GM21526 (cell line): Measurements from ENCODE around the gene PVALB.
"Not testable (repeated sequence)": the region's sequence is repeated elsewhere in the genome, so short reads cannot be mapped to it uniquely, and the experiment has no call there.

Experiments
- ATAC-seq: cut with Tn5 transposase; IDR thresholded peaks from one replicate; pipeline ENCODE4 v1.9.1; 2021; ENCODE audit warnings: moderate library complexity; ENCODE audit not compliant: unreplicated experiment, low FRiP score

PVALB gene

DNA sequence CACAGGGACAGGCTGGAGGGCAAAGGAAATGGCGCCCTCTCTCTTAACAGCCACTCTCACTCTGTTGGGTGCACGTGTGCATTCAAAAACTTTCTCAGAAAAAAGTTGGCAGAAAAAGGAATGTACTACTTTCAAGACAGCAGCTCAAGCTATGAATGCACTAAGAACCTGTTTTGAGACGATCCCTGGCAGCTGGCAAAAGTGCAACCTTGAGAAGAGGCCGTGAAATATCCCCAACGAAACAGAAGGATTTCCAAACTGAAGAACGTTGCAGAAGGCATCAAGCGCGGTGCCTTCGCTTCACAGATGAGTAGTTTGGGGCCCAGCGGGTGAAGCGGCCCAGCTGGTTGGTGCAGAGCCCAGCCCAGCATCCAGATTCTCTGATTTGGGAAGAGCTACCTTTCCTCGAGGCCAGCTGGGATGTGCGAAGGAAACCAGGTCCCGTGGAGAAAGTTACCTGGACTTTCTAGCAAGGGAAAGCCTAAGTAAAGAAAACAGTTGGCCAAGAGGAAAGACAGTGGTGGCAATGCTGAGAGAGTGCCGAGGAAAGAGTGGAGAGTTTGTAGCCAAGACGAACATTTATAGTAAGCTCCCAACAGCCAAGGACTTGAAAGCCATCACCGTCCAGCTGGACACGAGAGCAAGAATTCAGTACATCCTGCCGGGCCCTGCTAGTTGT is 57.2 kb downstream of the PVALB start:
- ATAC-seq = no peak

DNA sequence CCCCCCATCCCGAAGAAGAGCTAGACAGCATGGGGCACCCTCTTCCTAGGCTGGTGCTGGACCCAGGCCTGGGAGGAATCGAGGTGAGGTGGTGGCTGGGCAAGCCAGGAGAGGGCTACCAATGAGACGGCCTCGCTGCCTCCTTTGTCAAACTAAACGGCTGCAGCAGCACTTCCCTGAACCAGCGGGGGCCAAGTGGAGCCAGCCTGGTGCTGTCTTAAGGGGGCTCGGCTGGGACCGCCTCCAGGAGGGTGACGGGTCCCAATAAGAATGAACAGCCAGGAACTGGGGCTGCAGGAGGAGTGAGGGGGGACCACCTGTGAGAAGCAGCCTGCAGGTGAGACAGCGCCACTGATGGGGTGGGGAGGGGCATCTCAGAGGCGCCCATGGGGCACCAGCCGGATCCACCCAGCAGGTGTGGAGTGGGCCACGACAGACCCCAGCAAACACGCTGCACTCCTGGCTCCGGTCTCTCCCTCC is 58.0 kb downstream of the PVALB start:
- no peak for ATAC-seq

DNA sequence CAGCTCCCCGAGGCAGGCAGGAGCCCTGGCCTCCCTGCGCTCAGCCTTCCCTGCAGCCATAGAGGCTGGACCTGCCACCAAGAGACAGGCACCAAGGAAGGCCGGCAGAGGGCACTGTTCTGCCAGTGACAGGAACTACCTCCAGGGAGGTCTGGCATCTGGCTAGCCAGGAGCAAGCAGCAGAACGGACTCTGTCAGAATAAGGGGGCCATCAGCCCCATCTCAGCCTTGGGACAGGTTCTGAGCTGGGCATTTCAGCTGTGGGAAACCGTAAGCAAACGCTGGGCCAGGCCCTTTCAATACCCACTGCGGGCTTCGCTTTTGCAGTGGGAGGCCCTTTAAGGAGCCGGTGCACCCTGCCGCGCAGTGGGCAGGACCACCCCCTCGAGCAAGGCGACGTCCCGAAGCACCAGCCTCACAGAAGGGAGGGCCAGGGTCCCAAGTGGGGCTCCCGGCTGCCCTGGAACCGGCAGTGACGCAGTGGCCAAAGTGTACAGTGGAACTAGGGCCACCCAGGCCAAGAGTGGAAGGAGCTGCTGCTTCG is 59.1 kb downstream of the PVALB start:
- no peak for ATAC-seq

DNA sequence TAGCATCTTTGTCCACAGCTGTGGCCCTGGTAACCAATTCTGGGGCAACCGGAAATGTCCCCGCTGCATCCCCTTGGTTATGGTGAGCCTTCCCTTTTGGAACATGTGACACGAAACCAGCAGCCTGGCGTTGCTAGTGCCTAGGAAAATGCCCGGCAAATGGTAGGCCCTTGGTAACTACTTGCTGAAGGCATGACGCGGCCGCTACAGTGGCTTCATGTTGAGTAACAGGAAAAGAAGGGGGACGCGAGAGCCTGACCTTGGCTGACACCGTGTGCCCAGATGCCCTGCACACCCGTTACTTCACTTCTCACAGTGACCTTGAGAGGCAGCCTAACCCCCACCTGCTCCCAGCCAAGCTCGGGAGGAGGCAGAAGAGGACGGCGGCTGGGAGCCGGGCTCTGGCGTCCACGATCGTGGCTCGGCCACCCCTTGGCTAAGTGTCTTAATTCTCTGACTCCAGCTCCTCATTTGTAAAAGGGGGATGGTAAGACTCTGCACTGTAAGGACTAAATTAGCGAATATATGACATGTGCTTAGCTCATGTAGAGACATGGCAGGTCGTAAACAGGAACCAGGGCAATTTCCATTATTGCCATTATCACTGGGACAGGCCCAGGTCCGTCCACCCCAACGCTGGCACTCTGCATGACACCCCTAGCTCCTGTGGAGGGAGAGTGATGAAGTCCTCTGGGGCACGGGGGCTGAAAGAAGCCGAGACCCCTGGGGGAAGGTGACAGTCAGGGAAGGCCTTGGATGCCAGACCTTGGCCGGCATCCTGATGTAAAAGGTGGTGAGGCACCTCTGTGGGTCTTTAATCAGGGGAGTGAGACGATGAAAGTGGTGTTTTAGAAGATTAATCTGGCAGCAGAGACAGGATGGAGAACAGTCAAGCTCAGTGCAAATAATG is 59.8 kb downstream of the PVALB start:
- ATAC-seq = no peak

DNA sequence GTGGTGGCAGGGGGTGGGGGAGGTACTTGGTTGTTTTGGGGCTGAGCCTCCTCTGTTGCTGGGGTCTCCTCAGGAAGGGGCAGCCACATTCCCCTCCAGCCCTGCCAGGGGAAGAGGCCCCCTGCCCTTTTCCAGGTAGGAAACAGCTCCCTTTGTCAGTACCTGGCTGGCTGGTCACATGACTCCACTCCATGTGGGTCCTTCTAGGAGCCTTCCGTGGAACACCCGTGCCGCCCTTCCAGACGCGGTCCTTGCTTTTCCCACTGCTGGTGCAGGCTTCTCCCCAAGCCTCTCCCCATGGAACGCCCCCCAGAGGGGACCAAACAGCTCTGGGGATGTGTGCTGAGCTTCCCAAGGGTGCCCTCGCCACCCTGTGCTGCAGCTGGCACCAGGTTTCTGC is 60.8 kb downstream of the PVALB start:
- no peak for ATAC-seq

DNA sequence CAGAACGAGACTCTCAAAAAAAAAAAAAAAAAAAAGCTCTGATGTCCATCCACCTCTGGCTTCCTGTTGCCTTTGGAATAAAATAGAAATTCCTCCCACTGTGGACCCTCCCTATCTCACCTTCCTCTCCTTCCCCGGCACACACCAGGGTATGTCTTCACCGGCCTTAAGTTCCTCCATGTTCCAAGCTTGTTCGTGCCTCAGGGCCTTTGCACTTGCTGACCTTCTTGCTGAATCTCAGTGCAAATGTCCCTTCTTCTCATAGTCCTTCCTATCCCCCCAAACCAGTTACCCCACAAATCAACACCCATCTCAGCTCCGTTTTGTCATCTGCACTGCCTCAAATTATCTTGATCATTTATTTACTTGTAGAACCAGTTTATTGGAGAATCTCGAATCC is 61.5 kb downstream of the PVALB start:
- ATAC-seq = no peak

DNA sequence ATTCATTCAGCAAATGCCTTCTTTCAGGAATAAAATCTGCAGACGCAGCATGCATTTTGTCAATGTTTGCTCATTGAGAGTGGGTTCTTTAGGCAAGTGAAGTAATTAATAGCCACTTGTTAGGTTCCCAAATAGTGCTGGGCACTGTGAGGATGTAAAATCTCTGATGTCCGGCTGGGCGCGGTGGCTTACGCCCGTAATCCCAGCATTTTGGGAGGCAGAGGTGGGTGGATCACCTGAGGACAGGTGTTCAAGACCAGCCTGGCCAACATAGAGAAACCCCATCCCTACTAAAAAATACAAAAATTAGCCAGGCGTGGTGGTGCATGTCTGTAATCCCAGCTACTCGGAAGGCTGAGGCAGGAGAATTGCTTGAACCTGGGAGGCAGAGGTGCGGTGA is 62.0 kb downstream of the PVALB start:
- ATAC-seq = not testable (repeated sequence)

DNA sequence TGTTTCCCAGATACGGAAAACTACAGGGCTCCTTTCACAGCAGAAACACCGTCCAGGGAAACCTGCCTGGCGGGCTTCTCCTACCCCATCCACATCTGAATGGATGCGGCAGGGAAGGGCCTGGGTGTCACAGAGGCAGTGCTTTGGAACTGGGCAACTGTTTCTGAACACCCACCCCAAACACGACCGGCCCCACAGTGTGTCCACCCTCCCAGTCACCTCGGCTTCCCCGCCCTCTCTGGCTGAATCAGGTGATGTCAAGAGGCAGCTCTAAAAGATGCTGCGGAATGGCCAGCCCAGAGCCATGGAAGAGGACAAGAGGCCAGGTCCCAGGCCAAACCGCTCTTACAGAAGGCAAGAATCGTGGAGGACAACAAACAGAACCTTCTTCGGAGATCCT is 62.9 kb downstream of the PVALB start:
- no peak for ATAC-seq

DNA sequence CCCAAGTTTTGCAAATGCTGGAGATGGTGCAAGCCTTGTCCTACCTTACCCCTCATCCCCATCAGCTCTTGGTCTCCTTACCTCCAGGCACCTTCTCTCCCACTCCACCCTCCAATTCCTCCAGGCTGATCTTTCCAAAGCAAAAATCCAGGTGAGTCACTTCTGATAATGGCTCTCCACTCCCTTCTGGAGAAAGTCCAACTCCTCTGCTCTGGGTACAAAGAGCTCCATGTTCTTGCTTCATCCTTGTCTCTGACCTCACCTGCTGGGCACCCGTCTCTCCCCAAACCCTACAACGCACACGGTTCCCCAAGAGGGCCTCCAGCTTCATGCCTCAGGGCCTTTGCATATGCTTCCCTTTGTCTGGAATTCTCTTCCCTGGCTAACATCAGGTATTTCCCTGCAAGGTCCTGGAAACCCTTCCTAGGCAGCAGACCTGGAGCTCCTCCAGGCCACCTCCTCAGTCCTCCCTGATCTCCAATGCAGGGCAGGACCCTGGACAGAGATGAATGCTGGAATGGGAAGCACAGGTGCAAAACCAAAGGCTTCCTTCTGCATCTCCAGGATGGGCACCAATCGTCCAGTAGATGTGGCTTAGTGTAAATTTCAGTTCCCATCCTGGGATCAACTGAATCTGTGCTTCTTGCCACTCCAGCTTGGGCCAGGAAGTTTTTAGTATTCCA is 63.6 kb downstream of the PVALB start:
- no peak for ATAC-seq
